Vagina (tissue), 2 donors: ENCODE results near the gene ENPP5.

Experiments used
- CTCF ChIP-seq, 3 experiments: fragments of 450-650 bp in 2 of 3; fragments of 200-600 bp in 1 of 3; sonication (generic) in 1 of 3; IDR thresholded peaks; one replicate each; pipeline ENCODE4 v1.5.1; 2017 to 2019; ENCODE audit warnings: antibody characterized with exemption in 3 of 3, mild to moderate bottlenecking in 2 of 3, moderate library complexity in 2 of 3
- POLR2A ChIP-seq, 2 donors: fragments of 450-650 bp; IDR thresholded peaks; one replicate each; pipeline ENCODE4 v1.6.1; 2017; ENCODE audit warnings: antibody characterized with exemption in 2 of 2, mild to moderate bottlenecking in 2 of 2, moderate library complexity in 2 of 2

GRCh38 chr6:46203391-46204177, 32.8 kb upstream of the ENPP5 start:
- TF ChIP-seq CTCF (IDR thresholded peaks at IDR 0.05) (no peak), POLR2A (IDR thresholded peaks at IDR 0.05) (no peak)
